NCI-H460 (cell line): ENCODE results near the gene TECTA. TPM values are rescaled to one million over a fixed set of nuclear protein-coding genes. Genes with fewer than 3 reads are reported as not detected.
A peak's percentile ranks its signal among the peaks of the same experiment; 100 is the strongest.
"Not testable (repeated sequence)": the region's sequence is repeated elsewhere in the genome, so short reads cannot be mapped to it uniquely, and the experiment has no call there.

Experiments
- DNase-seq: peaks from one replicate; pipeline ENCODE4 v3.0.0-alpha.2; 2016; ENCODE audit warnings: low read depth; ENCODE audit errors: extremely low read depth
- total RNA-seq: library from RNA; depleted of rRNA; stranded (reverse); fragments of >200 nt; shearing (Covaris generic); gene quantifications from 2 replicates; pipeline ENCODE4 v1.2.3, GENCODE V29; 2014

The TECTA gene
- total RNA-seq, 1 experiment from 2014 or later = not detected

- DNase-seq = no peak
Measured at GRCh38 chr11:121163658-121164308, 62.7 kb downstream of the TECTA start.

GRCh38 chr11:121177629-121178028 lies 76.6 kb downstream of the TECTA start:
- DNase-seq = not testable (repeated sequence)

- DNase-seq = no peak
Measured at GRCh38 chr11:121179306-121179705, 78.3 kb downstream of the TECTA start.

GRCh38 chr11:121180183-121180582 lies 79.1 kb downstream of the TECTA start:
- no peak for DNase-seq

- DNase-seq = no peak
Measured at GRCh38 chr11:121188776-121189175, 87.7 kb downstream of the TECTA start.

- DNase-seq = no peak
Measured at GRCh38 chr11:121191818-121192217, 90.8 kb downstream of the TECTA start.

- peak; percentile 47 for DNase-seq
Measured at GRCh38 chr11:121194731-121195596, 93.9 kb downstream of the TECTA start.

- no peak for DNase-seq
Measured at GRCh38 chr11:121198491-121198890, 97.4 kb downstream of the TECTA start.

GRCh38 chr11:121199516-121199915 lies 98.5 kb downstream of the TECTA start:
- DNase-seq = no peak

GRCh38 chr11:121206810-121207209 lies 105.8 kb downstream of the TECTA start:
- no peak for DNase-seq

- DNase-seq = no peak
Measured at GRCh38 chr11:121207485-121208115, 106.6 kb downstream of the TECTA start.

GRCh38 chr11:121210445-121211080 lies 109.5 kb downstream of the TECTA start:
- no peak for DNase-seq

- DNase-seq = no peak
Measured at GRCh38 chr11:121211626-121212025, 110.6 kb downstream of the TECTA start.

GRCh38 chr11:121212536-121213361 lies 111.7 kb downstream of the TECTA start:
- DNase-seq = no peak

- DNase-seq = no peak
Measured at GRCh38 chr11:121213362-121213893, 112.4 kb downstream of the TECTA start.

- DNase-seq = no peak
Measured at GRCh38 chr11:121214861-121215260, 113.8 kb downstream of the TECTA start.

GRCh38 chr11:121221496-121222200 lies 120.6 kb downstream of the TECTA start:
- no peak for DNase-seq

GRCh38 chr11:121223161-121223560 lies 122.1 kb downstream of the TECTA start:
- no peak for DNase-seq

GRCh38 chr11:121225382-121225781 lies 124.3 kb downstream of the TECTA start:
- no peak for DNase-seq
